OCI-LY3 (cell line): ENCODE results near the gene HSD11B1.

Source experiments
- H2AFZ ChIP-seq: fragments of 200-600, 300-600 bp; shearing (Covaris generic); 2 replicates; pipeline ENCODE4 v1.6.0; 2014; ENCODE audit warnings: antibody characterized with exemption, low read depth, low read length
- H3K27ac ChIP-seq: fragments of 200-600, 300-600 bp; sonication (generic); 2 replicates; pipeline ENCODE4 v1.5.1; 2014; ENCODE audit warnings: mild to moderate bottlenecking, low read length, moderate library complexity, mixed read lengths
- H3K27me3 ChIP-seq: fragments of 200-600, 300-600 bp; sonication (generic); 2 replicates; pipeline ENCODE4 v1.6.1; 2014; ENCODE audit warnings: low read depth, low read length, mixed read lengths
- H3K36me3 ChIP-seq: fragments of 200-600, 300-600 bp; sonication (generic); replicated peaks from 2 replicates; pipeline ENCODE3; 2014; ENCODE audit warnings: low read depth, low read length, mixed read lengths
- H3K4me1 ChIP-seq: fragments of 300-600, 200-600 bp; sonication (generic); 2 replicates; pipeline ENCODE4 v1.6.1; 2014; ENCODE audit warnings: low read length, mixed read lengths
- H3K4me2 ChIP-seq: fragments of 200-600, 300-600 bp; sonication (generic); 2 replicates; pipeline ENCODE4 v1.6.1; 2014; ENCODE audit warnings: low read length, mixed read lengths
- H3K4me3 ChIP-seq: fragments of 300-600, 200-600 bp; sonication (generic); 2 replicates; pipeline ENCODE4 v1.5.1; 2014; ENCODE audit warnings: antibody characterized with exemption, mild to moderate bottlenecking, low read length, moderate library complexity
- H3K79me2 ChIP-seq: fragments of 300-600, 200-600 bp; shearing (Covaris generic); 2 replicates; pipeline ENCODE4 v1.6.1; 2014; ENCODE audit warnings: mild to moderate bottlenecking, low read length, mixed read lengths
- H3K9ac ChIP-seq: fragments of 300-600, 200-600 bp; shearing (Covaris generic); 2 replicates; pipeline ENCODE4 v1.6.0; 2014; ENCODE audit warnings: mild to moderate bottlenecking, low read length, moderate library complexity
- H3K9me3 ChIP-seq: fragments of 200-600, 300-600 bp; shearing (Covaris generic); 2 replicates; pipeline ENCODE4 v1.6.1; 2014; ENCODE audit warnings: low read length, mixed read lengths; ENCODE audit not compliant: insufficient read depth
- H4K20me1 ChIP-seq: fragments of 200-600, 300-600 bp; sonication (generic); 2 replicates; pipeline ENCODE4 v1.6.1; 2016; ENCODE audit warnings: low read length, mixed read lengths; ENCODE audit not compliant: insufficient read depth
- CTCF ChIP-seq: fragments of 200-600, 300-600 bp; sonication (generic); IDR thresholded peaks from 2 replicates; pipeline ENCODE4 v1.5.1; 2014; ENCODE audit warnings: antibody characterized with exemption, low read length, low read depth
- EZH2phosphoT487 ChIP-seq: fragments of 200-600 bp; shearing (Covaris generic); IDR thresholded peaks from 2 replicates; pipeline ENCODE4 v1.6.1; 2018; ENCODE audit warnings: antibody characterized with exemption, mixed run types, low read depth

Gene HSD11B1

DNA sequence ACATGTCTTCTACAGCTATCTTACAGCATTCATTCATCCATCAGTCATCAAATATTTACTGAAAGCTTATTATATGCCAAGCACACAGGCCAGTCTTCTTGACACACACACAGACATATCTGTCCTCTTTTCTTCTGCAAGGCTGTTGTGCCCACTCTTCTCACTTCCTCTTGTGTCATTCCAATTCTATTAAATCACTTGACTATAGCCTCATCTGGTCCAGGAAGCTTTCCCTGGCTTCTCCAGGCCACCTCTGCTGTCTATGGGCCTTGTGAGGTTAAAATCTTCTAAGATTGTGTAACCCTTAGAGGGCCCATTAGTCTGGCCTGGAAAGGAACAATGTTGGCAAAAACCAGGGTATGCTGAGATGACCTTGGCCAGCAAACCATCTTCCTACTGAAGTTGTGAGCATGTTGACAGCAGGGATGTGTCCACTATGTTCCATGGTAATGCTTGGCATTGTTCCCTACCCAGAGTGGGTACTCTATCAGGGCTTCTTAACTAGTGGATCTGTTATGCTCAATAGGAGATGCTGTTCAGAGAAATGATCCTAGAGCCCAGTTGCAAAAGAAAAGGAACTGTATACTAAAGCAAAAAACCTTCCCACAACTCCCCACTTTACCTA is 56.5 kb downstream of the HSD11B1 start:
- H3K9ac ChIP-seq: no peak overlapping the region
- no peaks in the 10 kb centered on the region for H4K20me1 ChIP-seq
- no peak overlapping the region for H3K4me3 ChIP-seq
- H2AFZ ChIP-seq: no peak overlapping the region
- no peak for TF ChIP-seq CTCF
- no peak overlapping the region for H3K27ac ChIP-seq
- H3K79me2 ChIP-seq: peaks cover 11% of the 10 kb centered on the region; the same call in 1 of the 2 replicates
- H3K27me3 ChIP-seq: no peaks in the 10 kb centered on the region
- no peak overlapping the region for H3K4me2 ChIP-seq
- peaks cover 46% of the 10 kb centered on the region for H3K4me1 ChIP-seq
- no peaks in the 10 kb centered on the region for H3K9me3 ChIP-seq
- peaks cover 35% of the 10 kb centered on the region for H3K36me3 ChIP-seq

GRCh38 chr1:209766051-209766450 is 61.4 kb downstream of the HSD11B1 start:
- Histone ChIP-seq H3K4me2 (no peak overlapping the region), H2AFZ (no peak overlapping the region), H3K27me3 (no peaks in the 10 kb centered on the region), H3K9me3 (no peaks in the 10 kb centered on the region), H4K20me1 (no peaks in the 10 kb centered on the region), H3K36me3 (peaks cover 31% of the 10 kb centered on the region), H3K79me2 (no peaks in the 10 kb centered on the region), H3K4me1 (peaks cover 53% of the 10 kb centered on the region), H3K27ac (no peak overlapping the region), H3K9ac (no peak overlapping the region), H3K4me3 (no peak overlapping the region)
- TF ChIP-seq EZH2phosphoT487: no peak
- TF ChIP-seq CTCF: no peak

DNA sequence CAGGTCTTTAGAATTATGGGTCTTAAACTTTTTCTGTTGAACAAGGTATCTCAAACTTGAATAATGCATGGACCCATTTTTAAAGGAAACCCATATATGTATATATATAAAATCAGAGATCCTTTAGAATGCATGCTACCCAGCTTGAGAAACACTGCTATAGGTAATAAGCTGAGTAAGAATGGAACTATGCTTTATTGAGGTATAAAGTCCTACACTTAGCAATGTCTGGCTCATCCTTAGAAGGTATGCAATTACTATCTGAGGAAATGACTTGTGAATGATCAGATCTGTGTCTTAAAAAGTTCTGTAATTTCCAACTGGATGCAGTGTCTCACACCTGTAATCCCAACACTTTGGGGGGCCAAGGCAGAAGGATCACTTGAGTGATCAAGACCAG is 62.5 kb downstream of the HSD11B1 start:
- no peak for TF ChIP-seq EZH2phosphoT487
- no peak for TF ChIP-seq CTCF

GRCh38 chr1:209767706-209768105 is 63.1 kb downstream of the HSD11B1 start:
- H3K4me2 ChIP-seq: peak overlapping the region; percentile 31; the same call in 1 of the 2 replicates
- TF ChIP-seq EZH2phosphoT487: no peak
- TF ChIP-seq CTCF: no peak
- no peaks in the 10 kb centered on the region for H3K27me3 ChIP-seq
- H3K4me3 ChIP-seq: no peak overlapping the region; the same call in 1 of the 2 replicates
- no peaks in the 10 kb centered on the region for H3K9me3 ChIP-seq
- no peaks in the 10 kb centered on the region for H4K20me1 ChIP-seq
- H3K9ac ChIP-seq: no peak overlapping the region; the same call in 1 of the 2 replicates
- H3K27ac ChIP-seq: peak overlapping the region; percentile 45; the same call in 1 of the 2 replicates
- peaks cover 44% of the 10 kb centered on the region for H3K4me1 ChIP-seq
- peaks cover 24% of the 10 kb centered on the region for H3K36me3 ChIP-seq
- H3K79me2 ChIP-seq: no peaks in the 10 kb centered on the region
- no peak overlapping the region for H2AFZ ChIP-seq

More for the DNA sequence above, 62.5 kb downstream of the HSD11B1 start:
- Histone ChIP-seq H2AFZ (no peak overlapping the region), H3K9ac (no peak overlapping the region), H3K27me3 (no peaks in the 10 kb centered on the region), H3K4me3 (no peak overlapping the region), H3K9me3 (no peaks in the 10 kb centered on the region), H3K36me3 (peaks cover 27% of the 10 kb centered on the region), H3K27ac (no peak overlapping the region), H4K20me1 (no peaks in the 10 kb centered on the region), H3K4me2 (no peak overlapping the region), H3K4me1 (peaks cover 50% of the 10 kb centered on the region), H3K79me2 (no peaks in the 10 kb centered on the region)
